ENCODE data around the gene FER. TPM values are rescaled to one million over a fixed set of nuclear protein-coding genes. Genes with fewer than 3 reads are reported as not detected.

Gene FER
- total and polyA plus RNA-seq, 9 of the 15 experiments (the other 6 are each of a cell fraction or from before 2014, with no cell fraction given): 6.7 to 18.2 (median 8.9) TPM

DNA sequence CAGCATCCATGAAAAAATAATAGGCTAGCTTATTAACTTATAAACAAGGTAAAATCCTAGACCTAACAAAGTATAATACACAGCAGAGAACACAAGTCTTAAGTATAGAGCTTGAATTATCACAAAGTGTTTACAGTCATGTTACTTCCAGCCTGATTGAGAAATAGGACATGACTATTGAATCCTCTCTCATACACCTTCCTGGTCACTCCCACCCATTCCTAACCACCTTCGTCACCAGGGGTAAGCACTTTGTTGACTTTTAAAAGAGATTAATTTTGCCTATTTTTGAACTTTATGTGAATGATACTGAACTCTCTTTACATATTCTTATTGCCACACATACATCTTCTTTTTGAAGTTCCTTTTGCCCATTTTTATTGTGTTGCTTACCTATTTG is 336.2 kb downstream of the FER start:
- BruUV-seq (replicated peaks): no TSS peak
- Histone ChIP-seq H3K9me1 (ENCODE audit: control insufficient read depth, insufficient read depth, low read length) (no peaks in the 10 kb centered on the region), H3K27me3 (ENCODE audit: control insufficient read depth in 2 of 2, insufficient read depth in 2 of 2, low read length in 2 of 2) (no peaks in the 10 kb centered on the region), H3K4me2 (ENCODE audit: insufficient read depth, low read length) (no peak overlapping the region), H3K4me3 (no peak overlapping the region), H4K20me1 (replicated peaks; ENCODE audit: control insufficient read depth, insufficient read depth, low read length) (no peaks in the 10 kb centered on the region), H3K9ac (ENCODE audit: insufficient read depth in 1 of 2, low read depth in 2 of 2, low read length in 2 of 2) (no peak overlapping the region), H3K79me2 (ENCODE audit: control insufficient read depth, insufficient read depth, low read length) (no peaks in the 10 kb centered on the region), H3K36me3 (ENCODE audit: control insufficient read depth, insufficient read depth, low read length) (no peaks in the 10 kb centered on the region), H3K9me3 (replicated peaks; ENCODE audit: control insufficient read depth, insufficient read depth, low read depth, low read length) (no peaks in the 10 kb centered on the region), H3K4me1 (replicated peaks in 1 of 2; ENCODE audit: control insufficient read depth in 2 of 2, insufficient read depth in 2 of 2, low read length in 2 of 2) (no peaks in the 10 kb centered on the region), H3K27ac (ENCODE audit: extremely low read depth, low read depth, low read length) (no peak overlapping the region), H2AFZ (ENCODE audit: low read depth, low read length) (no peak overlapping the region)
- intact Hi-C loops (cut with micrococcal nuclease) (no loop called here), in situ Hi-C loops (cut with MboI) (no loop called here)
- 33% methylated on average over 1 of the region's 1 CpG for WGBS (ENCODE audit: insufficient coverage, low coverage, missing lambda C conversion rate)
- POLR2A ChIA-PET: no interaction called here
- CTCF ChIA-PET (ENCODE audit: low intra/inter-chr PET ratio): no interaction called here
- no peak for DNase-seq (ENCODE audit: extremely low read depth in 1 of 4, low spot score in 3 of 4)
- FAIRE-seq: no peak
- ATAC-seq: no peak
- TF ChIP-seq NR2C2 (CRISPR knock-in tag; IDR thresholded peaks at IDR 0.05) (no peak), NR2C2 (tag; IDR thresholded peaks at IDR 0.05) (no peak), SMARCA5 (IDR thresholded peaks at IDR 0.05) (no peak), STAG1 (CRISPR knock-in tag; IDR thresholded peaks at IDR 0.05; ENCODE audit: borderline replicate concordance) (no peak), HNRNPH1 (optimal IDR thresholded peaks at IDR 0.05; ENCODE audit: low read depth, low read length) (no peak), GATA2 (CRISPR knock-in tag; IDR thresholded peaks at IDR 0.05) (no peak), NR2C1 (IDR thresholded peaks at IDR 0.05) (no peak), NR2C1 (tag; IDR thresholded peaks at IDR 0.05) (no peak), SP1 (CRISPR knock-in tag; IDR thresholded peaks at IDR 0.05) (no peak), HNRNPK (IDR thresholded peaks at IDR 0.05; ENCODE audit: low read depth, low read length, poor library complexity, severe bottlenecking) (no peak), FUS (optimal IDR thresholded peaks at IDR 0.05; ENCODE audit: low read depth, low read length) (no peak), NCOA4 (IDR thresholded peaks at IDR 0.05; ENCODE audit: partially characterized antibody) (no peak), ZNF586 (CRISPR knock-in tag; conservative IDR thresholded peaks at IDR 0.05) (no peak), L3MBTL2 (IDR thresholded peaks at IDR 0.05) (no peak), CAMTA2 (CRISPR knock-in tag; conservative IDR thresholded peaks at IDR 0.05) (no peak), LEF1 (IDR thresholded peaks at IDR 0.05) (no peak), PTTG1 (tag; IDR thresholded peaks at IDR 0.05; ENCODE audit: low read depth) (no peak)
- TF ChIP-seq, protein P1, sequence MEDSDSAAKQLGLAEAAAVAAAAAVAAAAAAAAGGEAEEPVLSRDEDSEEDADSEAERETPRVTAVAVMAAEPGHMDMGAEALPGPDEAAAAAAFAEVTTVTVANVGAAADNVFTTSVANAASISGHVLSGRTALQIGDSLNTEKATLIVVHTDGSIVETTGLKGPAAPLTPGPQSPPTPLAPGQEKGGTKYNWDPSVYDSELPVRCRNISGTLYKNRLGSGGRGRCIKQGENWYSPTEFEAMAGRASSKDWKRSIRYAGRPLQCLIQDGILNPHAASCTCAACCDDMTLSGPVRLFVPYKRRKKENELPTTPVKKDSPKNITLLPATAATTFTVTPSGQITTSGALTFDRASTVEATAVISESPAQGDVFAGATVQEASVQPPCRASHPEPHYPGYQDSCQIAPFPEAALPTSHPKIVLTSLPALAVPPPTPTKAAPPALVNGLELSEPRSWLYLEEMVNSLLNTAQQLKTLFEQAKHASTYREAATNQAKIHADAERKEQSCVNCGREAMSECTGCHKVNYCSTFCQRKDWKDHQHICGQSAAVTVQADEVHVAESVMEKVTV (CRISPR knock-in tag; IDR thresholded peaks at IDR 0.05): no peak
- TF ChIP-seq, protein P2, sequence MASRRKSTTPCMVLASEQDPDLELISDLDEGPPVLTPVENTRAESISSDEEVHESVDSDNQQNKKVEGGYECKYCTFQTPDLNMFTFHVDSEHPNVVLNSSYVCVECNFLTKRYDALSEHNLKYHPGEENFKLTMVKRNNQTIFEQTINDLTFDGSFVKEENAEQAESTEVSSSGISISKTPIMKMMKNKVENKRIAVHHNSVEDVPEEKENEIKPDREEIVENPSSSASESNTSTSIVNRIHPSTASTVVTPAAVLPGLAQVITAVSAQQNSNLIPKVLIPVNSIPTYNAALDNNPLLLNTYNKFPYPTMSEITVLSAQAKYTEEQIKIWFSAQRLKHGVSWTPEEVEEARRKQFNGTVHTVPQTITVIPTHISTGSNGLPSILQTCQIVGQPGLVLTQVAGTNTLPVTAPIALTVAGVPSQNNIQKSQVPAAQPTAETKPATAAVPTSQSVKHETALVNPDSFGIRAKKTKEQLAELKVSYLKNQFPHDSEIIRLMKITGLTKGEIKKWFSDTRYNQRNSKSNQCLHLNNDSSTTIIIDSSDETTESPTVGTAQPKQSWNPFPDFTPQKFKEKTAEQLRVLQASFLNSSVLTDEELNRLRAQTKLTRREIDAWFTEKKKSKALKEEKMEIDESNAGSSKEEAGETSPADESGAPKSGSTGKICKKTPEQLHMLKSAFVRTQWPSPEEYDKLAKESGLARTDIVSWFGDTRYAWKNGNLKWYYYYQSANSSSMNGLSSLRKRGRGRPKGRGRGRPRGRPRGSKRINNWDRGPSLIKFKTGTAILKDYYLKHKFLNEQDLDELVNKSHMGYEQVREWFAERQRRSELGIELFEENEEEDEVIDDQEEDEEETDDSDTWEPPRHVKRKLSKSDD (conservative IDR thresholded peaks at IDR 0.05; ENCODE audit: low read length): no peak
- TF ChIP-seq, protein P3, sequence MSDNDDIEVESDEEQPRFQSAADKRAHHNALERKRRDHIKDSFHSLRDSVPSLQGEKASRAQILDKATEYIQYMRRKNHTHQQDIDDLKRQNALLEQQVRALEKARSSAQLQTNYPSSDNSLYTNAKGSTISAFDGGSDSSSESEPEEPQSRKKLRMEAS (CRISPR knock-in tag; IDR thresholded peaks at IDR 0.05): no peak
- TF ChIP-seq, protein P4, sequence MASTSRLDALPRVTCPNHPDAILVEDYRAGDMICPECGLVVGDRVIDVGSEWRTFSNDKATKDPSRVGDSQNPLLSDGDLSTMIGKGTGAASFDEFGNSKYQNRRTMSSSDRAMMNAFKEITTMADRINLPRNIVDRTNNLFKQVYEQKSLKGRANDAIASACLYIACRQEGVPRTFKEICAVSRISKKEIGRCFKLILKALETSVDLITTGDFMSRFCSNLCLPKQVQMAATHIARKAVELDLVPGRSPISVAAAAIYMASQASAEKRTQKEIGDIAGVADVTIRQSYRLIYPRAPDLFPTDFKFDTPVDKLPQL (IDR thresholded peaks at IDR 0.05; ENCODE audit: extremely low read depth, insufficient read length): no peak
